HepG2 (cell line): Measurements from ENCODE around the gene NLRX1. TPM values are rescaled to one million over a fixed set of nuclear protein-coding genes. Genes with fewer than 3 reads are reported as not detected.
A peak's percentile ranks its signal among the peaks of the same experiment; 100 is the strongest.

ENCODE experiments used
- CCAR2 ChIP-seq: fragments of 200-400 bp; formaldehyde crosslinking; optimal IDR thresholded peaks from 2 replicates; pipeline ENCODE3; 2018; ENCODE audit warnings: low read depth, mild to moderate bottlenecking, low read length, moderate library complexity
- KDM5B ChIP-seq: sonication (generic); formaldehyde crosslinking; IDR thresholded peaks from 2 replicates; pipeline ENCODE4 v1.4.0; 2020; ENCODE audit warnings: missing genetic modification reagents, mild to moderate bottlenecking, borderline replicate concordance
- MXI1 ChIP-seq: IDR thresholded peaks from 3 replicates; pipeline ENCODE4 v1.6.1; 2012; ENCODE audit warnings: low read depth, low read length, inconsistent platforms, borderline replicate concordance
- POLR2G ChIP-seq: fragments of 200-400 bp; formaldehyde crosslinking; IDR thresholded peaks from 2 replicates; pipeline ENCODE4 v1.6.1; 2018; ENCODE audit warnings: mild to moderate bottlenecking, low read depth, low read length, moderate library complexity
- RAD21 ChIP-seq: fragments of 450-650 bp; formaldehyde crosslinking; IDR thresholded peaks from 2 replicates; pipeline ENCODE4 v1.5.0; 2020; ENCODE audit warnings: mild to moderate bottlenecking
- RBM39 ChIP-seq: fragments of 200-400 bp; formaldehyde crosslinking; IDR thresholded peaks from one replicate; pipeline ENCODE4 v1.6.1; 2018; ENCODE audit warnings: antibody characterized with exemption, mild to moderate bottlenecking, low read depth, low read length; ENCODE audit not compliant: poor library complexity, severe bottlenecking
- SRSF9 ChIP-seq: fragments of 200-400 bp; formaldehyde crosslinking; IDR thresholded peaks from 2 replicates; pipeline ENCODE4 v1.6.1; 2018; ENCODE audit warnings: borderline replicate concordance, mild to moderate bottlenecking, low read depth, low read length; ENCODE audit not compliant: insufficient read depth, poor library complexity, severe bottlenecking
- TOPORS ChIP-seq: sonication (generic); formaldehyde crosslinking; IDR thresholded peaks from 2 replicates; pipeline ENCODE4 v1.8.0; 2023; ENCODE audit warnings: mild to moderate bottlenecking, missing genetic modification reagents
- ZFP36L2 ChIP-seq: sonication (generic); formaldehyde crosslinking; IDR thresholded peaks from 2 replicates; pipeline ENCODE4 v1.4.0; 2020; ENCODE audit warnings: missing genetic modification reagents
- ZFY ChIP-seq: sonication (generic); formaldehyde crosslinking; IDR thresholded peaks from 2 replicates; pipeline ENCODE4 v1.4.0; 2020; ENCODE audit warnings: missing genetic modification reagents
- ZNF12 ChIP-seq: sonication (generic); formaldehyde crosslinking; IDR thresholded peaks from 2 replicates; pipeline ENCODE4 v1.5.0; 2020; ENCODE audit warnings: missing genetic modification reagents
- ZSCAN31 ChIP-seq: sonication (generic); formaldehyde crosslinking; IDR thresholded peaks from 2 replicates; pipeline ENCODE4 v1.5.0; 2020; ENCODE audit warnings: low read depth, mild to moderate bottlenecking, missing genetic modification reagents
- polyA plus RNA-seq, 8 experiments: library from polyadenylated mRNA; depleted of rRNA in 3 of 8; stranded (reverse) in 7 of 8; unstranded in 1 of 8; fragments of >200 nt; fragmentation: Illumina TruSeq in 4 of 8; extraction: Trizol in 4 of 8; gene quantifications; 2 replicates each; pipeline versions ENCODE4 v1.2.1 to v1.2.3, GENCODE V29; 2011 to 2016; ENCODE audit warnings: low read depth in 4 of 8, missing spikeins in 1 of 8, mixed read lengths in 1 of 8; ENCODE audit not compliant: insufficient read depth in 1 of 8
- total RNA-seq, 5 experiments: library from RNA; depleted of rRNA; stranded (reverse); fragments of >200 nt; fragmentation: Illumina TruSeq; extraction: Trizol; gene quantifications; 2 replicates each; pipeline ENCODE4 v1.2.3, GENCODE V29; 2016; ENCODE audit warnings: low read depth in 1 of 5
- TF ChIP-seq, protein P1 (sequence below): sonication (generic); formaldehyde crosslinking; IDR thresholded peaks from 2 replicates; pipeline ENCODE4 v1.5.1; 2020; ENCODE audit warnings: mild to moderate bottlenecking, missing genetic modification reagents, moderate library complexity
- TF ChIP-seq, protein P2 (sequence below): sonication (generic); formaldehyde crosslinking; IDR thresholded peaks from 2 replicates; pipeline ENCODE4 v1.4.0; 2020; ENCODE audit warnings: missing genetic modification reagents, borderline replicate concordance
- TF ChIP-seq, protein P3 (sequence below): sonication (generic); formaldehyde crosslinking; IDR thresholded peaks from 2 replicates; pipeline ENCODE4 v1.5.1; 2020; ENCODE audit warnings: mild to moderate bottlenecking, missing genetic modification reagents, moderate library complexity
- TF ChIP-seq, protein P4 (sequence below): sonication (generic); formaldehyde crosslinking; IDR thresholded peaks from 2 replicates; pipeline ENCODE4 v1.8.0; 2022; ENCODE audit warnings: missing genetic modification reagents, low read depth, mild to moderate bottlenecking, borderline replicate concordance

NLRX1 gene
- total and polyA plus RNA-seq, 2 of the 13 experiments (the other 11 are each of a cell fraction or from before 2014, with no cell fraction given), result 8.7 to 11.0 TPM

DNA sequence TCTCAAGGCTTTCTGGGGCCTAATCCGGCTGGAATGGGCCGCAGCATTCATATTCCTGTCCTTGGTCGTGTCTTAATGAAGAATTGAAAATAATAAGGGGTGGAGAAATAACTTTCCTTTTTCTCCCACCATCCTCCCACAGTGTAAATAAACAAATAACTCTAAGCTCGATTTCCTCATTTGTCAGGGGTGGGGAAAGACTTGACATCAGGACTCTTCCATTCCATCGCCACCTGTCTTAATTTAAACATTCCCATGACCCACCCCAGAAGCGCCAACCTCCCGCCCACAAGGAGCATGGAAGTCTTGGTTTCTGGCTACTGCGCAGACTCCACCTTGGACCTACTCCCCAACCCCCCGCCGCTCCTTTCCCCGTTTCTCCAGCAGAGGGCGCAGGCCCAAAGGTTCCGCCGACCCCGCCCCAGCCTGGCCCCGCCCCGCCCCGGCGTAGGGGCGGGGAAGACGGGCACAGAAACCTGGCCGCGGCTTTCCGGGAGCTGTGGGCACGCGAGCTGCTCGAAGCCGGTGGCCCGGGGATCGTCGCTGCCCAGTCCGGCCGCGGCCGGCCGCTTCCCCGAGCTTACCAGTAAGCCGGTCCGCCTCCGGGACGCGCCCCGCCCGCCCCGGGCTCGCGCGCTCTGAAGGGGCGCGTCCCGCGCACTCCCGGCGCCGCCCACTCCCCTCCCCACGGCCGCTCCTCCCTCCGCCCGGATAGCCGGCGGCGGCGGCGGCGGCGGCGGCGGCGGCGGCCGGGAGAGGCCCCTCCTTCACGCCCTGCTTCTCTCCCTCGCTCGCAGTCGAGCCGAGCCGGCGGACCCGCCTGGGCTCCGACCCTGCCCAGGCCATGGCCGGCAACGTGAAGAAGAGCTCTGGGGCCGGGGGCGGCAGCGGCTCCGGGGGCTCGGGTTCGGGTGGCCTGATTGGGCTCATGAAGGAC is 37.3 kb downstream of the NLRX1 start, which contains the start of gene CBL (continued):
- TF ChIP-seq, protein P1, sequence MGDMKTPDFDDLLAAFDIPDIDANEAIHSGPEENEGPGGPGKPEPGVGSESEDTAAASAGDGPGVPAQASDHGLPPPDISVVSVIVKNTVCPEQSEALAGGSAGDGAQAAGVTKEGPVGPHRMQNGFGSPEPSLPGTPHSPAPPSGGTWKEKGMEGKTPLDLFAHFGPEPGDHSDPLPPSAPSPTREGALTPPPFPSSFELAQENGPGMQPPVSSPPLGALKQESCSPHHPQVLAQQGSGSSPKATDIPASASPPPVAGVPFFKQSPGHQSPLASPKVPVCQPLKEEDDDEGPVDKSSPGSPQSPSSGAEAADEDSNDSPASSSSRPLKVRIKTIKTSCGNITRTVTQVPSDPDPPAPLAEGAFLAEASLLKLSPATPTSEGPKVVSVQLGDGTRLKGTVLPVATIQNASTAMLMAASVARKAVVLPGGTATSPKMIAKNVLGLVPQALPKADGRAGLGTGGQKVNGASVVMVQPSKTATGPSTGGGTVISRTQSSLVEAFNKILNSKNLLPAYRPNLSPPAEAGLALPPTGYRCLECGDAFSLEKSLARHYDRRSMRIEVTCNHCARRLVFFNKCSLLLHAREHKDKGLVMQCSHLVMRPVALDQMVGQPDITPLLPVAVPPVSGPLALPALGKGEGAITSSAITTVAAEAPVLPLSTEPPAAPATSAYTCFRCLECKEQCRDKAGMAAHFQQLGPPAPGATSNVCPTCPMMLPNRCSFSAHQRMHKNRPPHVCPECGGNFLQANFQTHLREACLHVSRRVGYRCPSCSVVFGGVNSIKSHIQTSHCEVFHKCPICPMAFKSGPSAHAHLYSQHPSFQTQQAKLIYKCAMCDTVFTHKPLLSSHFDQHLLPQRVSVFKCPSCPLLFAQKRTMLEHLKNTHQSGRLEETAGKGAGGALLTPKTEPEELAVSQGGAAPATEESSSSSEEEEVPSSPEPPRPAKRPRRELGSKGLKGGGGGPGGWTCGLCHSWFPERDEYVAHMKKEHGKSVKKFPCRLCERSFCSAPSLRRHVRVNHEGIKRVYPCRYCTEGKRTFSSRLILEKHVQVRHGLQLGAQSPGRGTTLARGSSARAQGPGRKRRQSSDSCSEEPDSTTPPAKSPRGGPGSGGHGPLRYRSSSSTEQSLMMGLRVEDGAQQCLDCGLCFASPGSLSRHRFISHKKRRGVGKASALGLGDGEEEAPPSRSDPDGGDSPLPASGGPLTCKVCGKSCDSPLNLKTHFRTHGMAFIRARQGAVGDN, result peak; percentile 75
- no peak for TF ChIP-seq SRSF9
- peak; percentile 31; the same call in 1 of the 2 replicates for TF ChIP-seq RAD21 (CRISPR knock-in tag)
- TF ChIP-seq, protein P2, sequence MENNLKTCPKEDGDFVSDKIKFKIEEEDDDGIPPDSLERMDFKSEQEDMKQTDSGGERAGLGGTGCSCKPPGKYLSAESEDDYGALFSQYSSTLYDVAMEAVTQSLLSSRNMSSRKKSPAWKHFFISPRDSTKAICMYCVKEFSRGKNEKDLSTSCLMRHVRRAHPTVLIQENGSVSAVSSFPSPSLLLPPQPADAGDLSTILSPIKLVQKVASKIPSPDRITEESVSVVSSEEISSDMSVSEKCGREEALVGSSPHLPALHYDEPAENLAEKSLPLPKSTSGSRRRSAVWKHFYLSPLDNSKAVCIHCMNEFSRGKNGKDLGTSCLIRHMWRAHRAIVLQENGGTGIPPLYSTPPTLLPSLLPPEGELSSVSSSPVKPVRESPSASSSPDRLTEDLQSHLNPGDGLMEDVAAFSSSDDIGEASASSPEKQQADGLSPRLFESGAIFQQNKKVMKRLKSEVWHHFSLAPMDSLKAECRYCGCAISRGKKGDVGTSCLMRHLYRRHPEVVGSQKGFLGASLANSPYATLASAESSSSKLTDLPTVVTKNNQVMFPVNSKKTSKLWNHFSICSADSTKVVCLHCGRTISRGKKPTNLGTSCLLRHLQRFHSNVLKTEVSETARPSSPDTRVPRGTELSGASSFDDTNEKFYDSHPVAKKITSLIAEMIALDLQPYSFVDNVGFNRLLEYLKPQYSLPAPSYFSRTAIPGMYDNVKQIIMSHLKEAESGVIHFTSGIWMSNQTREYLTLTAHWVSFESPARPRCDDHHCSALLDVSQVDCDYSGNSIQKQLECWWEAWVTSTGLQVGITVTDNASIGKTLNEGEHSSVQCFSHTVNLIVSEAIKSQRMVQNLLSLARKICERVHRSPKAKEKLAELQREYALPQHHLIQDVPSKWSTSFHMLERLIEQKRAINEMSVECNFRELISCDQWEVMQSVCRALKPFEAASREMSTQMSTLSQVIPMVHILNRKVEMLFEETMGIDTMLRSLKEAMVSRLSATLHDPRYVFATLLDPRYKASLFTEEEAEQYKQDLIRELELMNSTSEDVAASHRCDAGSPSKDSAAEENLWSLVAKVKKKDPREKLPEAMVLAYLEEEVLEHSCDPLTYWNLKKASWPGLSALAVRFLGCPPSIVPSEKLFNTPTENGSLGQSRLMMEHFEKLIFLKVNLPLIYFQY (CRISPR knock-in tag), result peak; percentile 21; the same call in 1 of the 2 replicates
- TF ChIP-seq TOPORS (CRISPR knock-in tag), result 0 out of 2 replicates have a peak, but pooled peaks have one; percentile 38
- peak; percentile 69 for TF ChIP-seq POLR2G
- TF ChIP-seq RBM39, result peak; percentile 48
- no peak for TF ChIP-seq ZNF12 (CRISPR knock-in tag)
- TF ChIP-seq ZFP36L2 (CRISPR knock-in tag), result no peak
- TF ChIP-seq ZFY (CRISPR knock-in tag), result peak; percentile 51
- peak; percentile 67; the same call in 1 of the 2 replicates for TF ChIP-seq KDM5B (CRISPR knock-in tag)
- TF ChIP-seq ZSCAN31 (CRISPR knock-in tag), result peak; percentile 54; the same call in 1 of the 2 replicates
- TF ChIP-seq, protein P3, sequence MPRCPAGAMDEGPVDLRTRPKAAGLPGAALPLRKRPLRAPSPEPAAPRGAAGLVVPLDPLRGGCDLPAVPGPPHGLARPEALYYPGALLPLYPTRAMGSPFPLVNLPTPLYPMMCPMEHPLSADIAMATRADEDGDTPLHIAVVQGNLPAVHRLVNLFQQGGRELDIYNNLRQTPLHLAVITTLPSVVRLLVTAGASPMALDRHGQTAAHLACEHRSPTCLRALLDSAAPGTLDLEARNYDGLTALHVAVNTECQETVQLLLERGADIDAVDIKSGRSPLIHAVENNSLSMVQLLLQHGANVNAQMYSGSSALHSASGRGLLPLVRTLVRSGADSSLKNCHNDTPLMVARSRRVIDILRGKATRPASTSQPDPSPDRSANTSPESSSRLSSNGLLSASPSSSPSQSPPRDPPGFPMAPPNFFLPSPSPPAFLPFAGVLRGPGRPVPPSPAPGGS (CRISPR knock-in tag), result peak; percentile 22; the same call in 1 of the 2 replicates
- no peak for TF ChIP-seq CCAR2
- TF ChIP-seq, protein P4, sequence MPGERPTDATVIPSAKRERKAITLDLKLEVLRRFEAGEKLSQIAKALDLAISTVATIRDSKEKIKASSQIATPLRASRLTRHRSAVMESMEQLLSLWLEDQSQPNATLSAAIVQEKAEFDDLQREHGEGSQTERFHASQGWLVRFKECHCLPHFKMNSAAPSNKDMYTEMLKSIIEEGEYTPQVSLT, result no peak
- peak; percentile 53; the same call in 1 of the 3 replicates for TF ChIP-seq MXI1
